ENCODE data around the gene PDIA2. TPM values are rescaled to one million over a fixed set of nuclear protein-coding genes. Genes with fewer than 3 reads are reported as not detected.

The PDIA2 gene
- total and polyA plus RNA-seq, 2 donors from 2014 or later = not detected

DNA sequence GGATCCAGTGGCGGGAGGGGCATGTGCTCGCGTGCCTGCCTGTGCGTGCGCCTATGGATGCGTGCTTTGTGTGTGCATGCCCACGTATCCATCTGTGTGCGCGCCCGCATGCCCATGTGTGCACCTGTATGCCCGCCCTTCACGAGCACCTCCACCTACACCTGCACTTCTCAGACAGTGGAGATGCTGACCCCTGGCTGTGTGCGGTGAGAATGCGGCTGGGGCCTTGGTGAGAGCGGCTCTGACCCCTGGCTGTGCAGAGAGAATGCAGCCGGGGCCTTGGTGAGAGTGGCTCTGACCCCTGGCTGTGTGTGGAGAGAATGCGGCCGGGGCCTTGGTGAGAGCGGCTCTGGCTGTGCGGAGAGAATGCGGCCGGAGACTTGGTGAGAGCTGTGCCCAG is 35.7 kb downstream of the PDIA2 start:
- H3K9me3 ChIP-seq (ENCODE audit: control insufficient read depth in 2 of 3, insufficient read depth in 1 of 3, low read length in 3 of 3) = no peaks in the 10 kb centered on the region
- TF ChIP-seq, protein P1, sequence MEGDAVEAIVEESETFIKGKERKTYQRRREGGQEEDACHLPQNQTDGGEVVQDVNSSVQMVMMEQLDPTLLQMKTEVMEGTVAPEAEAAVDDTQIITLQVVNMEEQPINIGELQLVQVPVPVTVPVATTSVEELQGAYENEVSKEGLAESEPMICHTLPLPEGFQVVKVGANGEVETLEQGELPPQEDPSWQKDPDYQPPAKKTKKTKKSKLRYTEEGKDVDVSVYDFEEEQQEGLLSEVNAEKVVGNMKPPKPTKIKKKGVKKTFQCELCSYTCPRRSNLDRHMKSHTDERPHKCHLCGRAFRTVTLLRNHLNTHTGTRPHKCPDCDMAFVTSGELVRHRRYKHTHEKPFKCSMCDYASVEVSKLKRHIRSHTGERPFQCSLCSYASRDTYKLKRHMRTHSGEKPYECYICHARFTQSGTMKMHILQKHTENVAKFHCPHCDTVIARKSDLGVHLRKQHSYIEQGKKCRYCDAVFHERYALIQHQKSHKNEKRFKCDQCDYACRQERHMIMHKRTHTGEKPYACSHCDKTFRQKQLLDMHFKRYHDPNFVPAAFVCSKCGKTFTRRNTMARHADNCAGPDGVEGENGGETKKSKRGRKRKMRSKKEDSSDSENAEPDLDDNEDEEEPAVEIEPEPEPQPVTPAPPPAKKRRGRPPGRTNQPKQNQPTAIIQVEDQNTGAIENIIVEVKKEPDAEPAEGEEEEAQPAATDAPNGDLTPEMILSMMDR (IDR thresholded peaks at IDR 0.05; ENCODE audit: borderline replicate concordance, extremely low read depth, insufficient read depth) = no peak
- no peak overlapping the region for H3K4me3 ChIP-seq (ENCODE audit: low read length in 3 of 3)
- no peak for DNase-seq
- no peak overlapping the region for H3K27ac ChIP-seq (ENCODE audit: low read depth in 2 of 2, low read length in 2 of 2)
- H3K36me3 ChIP-seq (ENCODE audit: control insufficient read depth in 2 of 3, insufficient read depth in 3 of 3, low read length in 3 of 3) = peaks cover 0 to 11% (median 7%) of the 10 kb centered on the region in 3 donors
- H3K4me1 ChIP-seq (ENCODE audit: control insufficient read depth in 2 of 3, insufficient read depth in 2 of 3, low read depth in 1 of 3, low read length in 3 of 3) = no peaks in the 10 kb centered on the region
- intact Hi-C loops (cut with DNase I) = no loop called here
- no peak for FAIRE-seq
- no peaks in the 10 kb centered on the region for H3K27me3 ChIP-seq (ENCODE audit: control insufficient read depth, insufficient read depth, low read length)
- no peak overlapping the region for H3K9ac ChIP-seq (ENCODE audit: low read length in 3 of 3)

GRCh38 chr16:320206-320605 is 37.2 kb downstream of the PDIA2 start:
- intact Hi-C loops (cut with DNase I) = no loop called here
- TF ChIP-seq, protein P1 (IDR thresholded peaks at IDR 0.05; ENCODE audit: borderline replicate concordance, extremely low read depth, insufficient read depth) = no peak
- no peak overlapping the region for H3K9ac ChIP-seq (ENCODE audit: low read length in 3 of 3)
- H3K4me3 ChIP-seq (ENCODE audit: low read length in 3 of 3) = no peak overlapping the region
- FAIRE-seq (no peak), DNase-seq (no peak)
- H3K4me1 ChIP-seq (ENCODE audit: control insufficient read depth in 2 of 3, insufficient read depth in 2 of 3, low read depth in 1 of 3, low read length in 3 of 3) = no peaks in the 10 kb centered on the region
- H3K27ac ChIP-seq (ENCODE audit: low read depth in 2 of 2, low read length in 2 of 2) = no peak overlapping the region
- peaks cover 0 to 2% (median 0%) of the 10 kb centered on the region in 3 donors for H3K36me3 ChIP-seq (ENCODE audit: control insufficient read depth in 2 of 3, insufficient read depth in 3 of 3, low read length in 3 of 3)
- no peaks in the 10 kb centered on the region for H3K9me3 ChIP-seq (ENCODE audit: control insufficient read depth in 2 of 3, insufficient read depth in 1 of 3, low read length in 3 of 3)
- no peaks in the 10 kb centered on the region for H3K27me3 ChIP-seq (ENCODE audit: control insufficient read depth, insufficient read depth, low read length)

GRCh38 chr16:321532-321931 is 38.6 kb downstream of the PDIA2 start:
- intact Hi-C loops (cut with DNase I) = no loop called here
- no peak overlapping the region for H3K27ac ChIP-seq (ENCODE audit: low read depth in 2 of 2, low read length in 2 of 2)
- no peaks in the 10 kb centered on the region for H3K27me3 ChIP-seq (ENCODE audit: control insufficient read depth, insufficient read depth, low read length)
- no peak for DNase-seq
- peaks cover 0 to 2% (median 0%) of the 10 kb centered on the region in 3 donors for H3K36me3 ChIP-seq (ENCODE audit: control insufficient read depth in 2 of 3, insufficient read depth in 3 of 3, low read length in 3 of 3)
- H3K9ac ChIP-seq (ENCODE audit: low read length in 3 of 3) = no peak overlapping the region
- no peaks in the 10 kb centered on the region for H3K9me3 ChIP-seq (ENCODE audit: control insufficient read depth in 2 of 3, insufficient read depth in 1 of 3, low read length in 3 of 3)
- TF ChIP-seq, protein P1 (IDR thresholded peaks at IDR 0.05; ENCODE audit: borderline replicate concordance, extremely low read depth, insufficient read depth) = no peak
- no peak overlapping the region for H3K4me3 ChIP-seq (ENCODE audit: low read length in 3 of 3)
- no peaks in the 10 kb centered on the region for H3K4me1 ChIP-seq (ENCODE audit: control insufficient read depth in 2 of 3, insufficient read depth in 2 of 3, low read depth in 1 of 3, low read length in 3 of 3)
- no peak for FAIRE-seq

Measured in kidney (tissue), 14 donors.